ENCODE measurements around the gene KIF16B. TPM values are rescaled to one million over a fixed set of nuclear protein-coding genes. Genes with fewer than 3 reads are reported as not detected.

Gene KIF16B
- total and polyA plus RNA-seq, 7 donors = 18.9 to 49.7 (median 22.4) TPM

DNA sequence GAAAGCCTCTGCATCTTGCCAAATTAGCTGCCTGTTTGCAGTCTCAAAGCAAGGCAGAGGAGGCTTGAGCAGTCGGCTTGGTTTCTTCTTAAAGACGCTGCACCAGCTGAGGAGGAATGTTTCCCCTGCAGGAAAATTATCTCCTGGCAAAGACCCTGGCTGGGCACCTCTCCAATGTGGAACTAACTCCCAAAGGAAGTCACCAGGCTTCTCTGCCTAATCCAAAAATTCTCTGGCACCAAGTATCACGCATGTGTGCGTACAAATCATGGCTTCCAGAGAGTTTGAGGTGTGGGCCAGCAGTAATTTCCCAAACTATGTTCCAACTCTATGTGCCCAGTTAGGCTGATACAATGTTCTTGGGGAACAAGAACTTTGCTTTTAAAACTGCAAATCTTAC lies 176.2 kb downstream of the KIF16B start:
- Histone ChIP-seq H3K9me3 (no peaks in the 10 kb centered on the region), H3K4me1 (peaks cover 0 to 14% (median 11%) of the 10 kb centered on the region in 4 donors), H3K36me3 (peaks cover 0 to 21% (median 3%) of the 10 kb centered on the region in 4 donors), H3K27me3 (no peaks in the 10 kb centered on the region), H3K27ac (peak overlapping the region in 2 of 4 donors; percentile 0 to 12), H3K4me3 (no peak overlapping the region)
- TF ChIP-seq POLR2A (IDR thresholded peaks at IDR 0.05) = no peak
- no peak for TF ChIP-seq EP300 (IDR thresholded peaks at IDR 0.05)
- no peak for TF ChIP-seq POLR2AphosphoS5 (IDR thresholded peaks at IDR 0.05)
- intact Hi-C loops (cut with DNase I) = no loop called here
- WGBS, 2 donors = 75 to 90% methylated on average over 4 of the region's 4 CpGs
- DNase-seq = peak; percentile 66

DNA sequence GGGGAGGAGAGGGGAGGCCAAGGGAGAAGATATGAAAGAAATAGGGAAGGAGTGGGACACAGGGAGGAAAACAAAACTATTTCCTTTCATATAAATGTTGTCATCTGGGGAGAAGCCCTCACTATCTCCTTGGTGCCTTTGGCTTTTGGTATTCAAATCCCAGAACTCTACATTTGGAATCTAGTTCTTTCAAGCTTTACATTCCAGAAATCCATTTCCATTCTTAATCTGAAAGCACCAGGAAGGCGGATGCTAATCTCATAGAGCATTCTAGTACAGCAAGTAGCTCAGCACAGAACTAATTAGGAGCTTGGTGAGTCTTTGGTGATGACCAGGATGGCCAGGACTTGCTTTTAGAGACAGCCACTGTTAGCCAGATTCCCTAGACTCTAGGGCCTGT lies 177.9 kb downstream of the KIF16B start:
- 94 to 100% methylated on average over 1 of the region's 1 CpG for WGBS, 2 donors
- intact Hi-C loops (cut with DNase I) = no loop called here
- TF ChIP-seq, protein P1, sequence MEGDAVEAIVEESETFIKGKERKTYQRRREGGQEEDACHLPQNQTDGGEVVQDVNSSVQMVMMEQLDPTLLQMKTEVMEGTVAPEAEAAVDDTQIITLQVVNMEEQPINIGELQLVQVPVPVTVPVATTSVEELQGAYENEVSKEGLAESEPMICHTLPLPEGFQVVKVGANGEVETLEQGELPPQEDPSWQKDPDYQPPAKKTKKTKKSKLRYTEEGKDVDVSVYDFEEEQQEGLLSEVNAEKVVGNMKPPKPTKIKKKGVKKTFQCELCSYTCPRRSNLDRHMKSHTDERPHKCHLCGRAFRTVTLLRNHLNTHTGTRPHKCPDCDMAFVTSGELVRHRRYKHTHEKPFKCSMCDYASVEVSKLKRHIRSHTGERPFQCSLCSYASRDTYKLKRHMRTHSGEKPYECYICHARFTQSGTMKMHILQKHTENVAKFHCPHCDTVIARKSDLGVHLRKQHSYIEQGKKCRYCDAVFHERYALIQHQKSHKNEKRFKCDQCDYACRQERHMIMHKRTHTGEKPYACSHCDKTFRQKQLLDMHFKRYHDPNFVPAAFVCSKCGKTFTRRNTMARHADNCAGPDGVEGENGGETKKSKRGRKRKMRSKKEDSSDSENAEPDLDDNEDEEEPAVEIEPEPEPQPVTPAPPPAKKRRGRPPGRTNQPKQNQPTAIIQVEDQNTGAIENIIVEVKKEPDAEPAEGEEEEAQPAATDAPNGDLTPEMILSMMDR (IDR thresholded peaks at IDR 0.05) = no peak
- TF ChIP-seq EP300 (IDR thresholded peaks at IDR 0.05) (no peak), POLR2A (IDR thresholded peaks at IDR 0.05) (no peak), POLR2AphosphoS5 (IDR thresholded peaks at IDR 0.05) (no peak)
- H3K27me3 ChIP-seq = no peaks in the 10 kb centered on the region
- no peaks in the 10 kb centered on the region for H3K9me3 ChIP-seq
- H3K4me1 ChIP-seq = peaks cover 0 to 14% (median 11%) of the 10 kb centered on the region in 4 donors
- H3K4me3 ChIP-seq = no peak overlapping the region
- no peak for DNase-seq
- no peak overlapping the region for H3K27ac ChIP-seq
- peaks cover 0 to 19% (median 3%) of the 10 kb centered on the region in 4 donors for H3K36me3 ChIP-seq

- no peaks in the 10 kb centered on the region for H3K9me3 ChIP-seq
- 82% methylated on average over 4 of the region's 4 CpGs for WGBS, 2 donors
- no peak for DNase-seq
These were observed 178.5 kb downstream of the KIF16B start for GRCh38 chr20:16394784-16395183.

GRCh38 chr20:16393836-16394235 lies 179.4 kb downstream of the KIF16B start:
- no peak overlapping the region for H3K27ac ChIP-seq
- TF ChIP-seq EP300 (IDR thresholded peaks at IDR 0.05) (no peak), POLR2A (IDR thresholded peaks at IDR 0.05) (no peak), POLR2AphosphoS5 (IDR thresholded peaks at IDR 0.05) (no peak)
- TF ChIP-seq, protein P1 (IDR thresholded peaks at IDR 0.05) = no peak
- intact Hi-C loops (cut with DNase I) = no loop called here
- peaks cover 0 to 7% (median 0%) of the 10 kb centered on the region in 4 donors for H3K36me3 ChIP-seq
- H3K9me3 ChIP-seq = no peaks in the 10 kb centered on the region
- no peak overlapping the region for H3K4me3 ChIP-seq
- no peaks in the 10 kb centered on the region for H3K27me3 ChIP-seq
- peaks cover 0 to 14% (median 11%) of the 10 kb centered on the region in 4 donors for H3K4me1 ChIP-seq
- DNase-seq = no peak
- WGBS, 2 donors = 68 to 92% methylated on average over 3 of the region's 3 CpGs

More at GRCh38 chr20:16394784-16395183, 178.5 kb downstream of the KIF16B start:
- no peak overlapping the region for H3K27ac ChIP-seq
- peaks cover 0 to 14% (median 11%) of the 10 kb centered on the region in 4 donors for H3K4me1 ChIP-seq
- no peak overlapping the region for H3K4me3 ChIP-seq
- H3K27me3 ChIP-seq = no peaks in the 10 kb centered on the region
- H3K36me3 ChIP-seq = peaks cover 0 to 14% (median 2%) of the 10 kb centered on the region in 4 donors
- intact Hi-C loops (cut with DNase I) = no loop called here
- TF ChIP-seq POLR2AphosphoS5 (IDR thresholded peaks at IDR 0.05) = no peak
- TF ChIP-seq, protein P1 (IDR thresholded peaks at IDR 0.05) = no peak
- TF ChIP-seq POLR2A (IDR thresholded peaks at IDR 0.05) = no peak
- no peak for TF ChIP-seq EP300 (IDR thresholded peaks at IDR 0.05)

GRCh38 chr20:16393297-16393696 lies 180.0 kb downstream of the KIF16B start:
- Histone ChIP-seq H3K27ac (no peak overlapping the region), H3K4me1 (peaks cover 0 to 14% (median 11%) of the 10 kb centered on the region in 4 donors), H3K4me3 (no peak overlapping the region), H3K9me3 (no peaks in the 10 kb centered on the region), H3K27me3 (no peaks in the 10 kb centered on the region), H3K36me3 (peaks cover 0 to 7% (median 0%) of the 10 kb centered on the region in 4 donors)
- WGBS, 2 donors = 18 to 71% methylated on average over 2 of the region's 2 CpGs
- intact Hi-C loops (cut with DNase I) = no loop called here
- TF ChIP-seq POLR2A (IDR thresholded peaks at IDR 0.05) (no peak), EP300 (IDR thresholded peaks at IDR 0.05) (no peak), POLR2AphosphoS5 (IDR thresholded peaks at IDR 0.05) (no peak)
- TF ChIP-seq, protein P1 (IDR thresholded peaks at IDR 0.05) = no peak
- no peak for DNase-seq

Data from sigmoid colon (tissue), 7 donors.